Left ventricle myocardium inferior (tissue), 1 donor: Measurements from ENCODE around the gene PARVB. TPM values are rescaled to one million over a fixed set of nuclear protein-coding genes. Genes with fewer than 3 reads are reported as not detected.

Experiments
- DNase-seq: peaks from one replicate; pipeline ENCODE4 v3.0.0-alpha.2; 2020
- H3K27ac ChIP-seq: fragments of 200-600 bp; replicated peaks from 2 replicates; pipeline ENCODE4 v1.8.0; 2021
- H3K27me3 ChIP-seq: fragments of 200-600 bp; 2 replicates; pipeline ENCODE4 v1.8.0; 2021; ENCODE audit warnings: low read depth
- H3K36me3 ChIP-seq: fragments of 200-600 bp; 2 replicates; pipeline ENCODE4 v1.8.0; 2021
- H3K4me1 ChIP-seq: fragments of 200-600 bp; 2 replicates; pipeline ENCODE4 v1.8.0; 2021
- H3K4me3 ChIP-seq: fragments of 200-600 bp; 2 replicates; pipeline ENCODE4 v1.8.0; 2021; ENCODE audit warnings: mild to moderate bottlenecking, moderate library complexity
- H3K9me3 ChIP-seq: fragments of 200-600 bp; replicated peaks from 2 replicates; pipeline ENCODE4 v1.8.0; 2021
- CTCF ChIP-seq: fragments of 200-600 bp; IDR thresholded peaks from 2 replicates; pipeline ENCODE4 v1.8.0; 2021; ENCODE audit warnings: antibody characterized with exemption, mild to moderate bottlenecking, borderline replicate concordance
- intact Hi-C: fragments of 100-400 bp; cut with micrococcal nuclease; formaldehyde crosslinking; loops from one replicate; pipeline ENCODE4 v1.11.0; 2022
- total RNA-seq: library from RNA; stranded (reverse); fragmentation: NEBNext Ultra II Directional; extraction: Animal tissue kit (Norgen Biotek cat#: 25700); gene quantifications from one replicate; pipeline ENCODE4 v1.2.1, GENCODE V29; 2021
- donor health status: DM: no; HTN: yes; CAD: no; lungs with severe emphysema.

Gene PARVB
- total RNA-seq, 1 donor from 2014 or later = 155 TPM

- H3K4me3 ChIP-seq = no peak overlapping the region
- no peak for DNase-seq
- peak overlapping the region; percentile 88 for H3K27ac ChIP-seq
- peaks cover 65% of the 10 kb centered on the region for H3K4me1 ChIP-seq
- peaks cover 36% of the 10 kb centered on the region for H3K36me3 ChIP-seq
- H3K9me3 ChIP-seq = peaks cover 5% of the 10 kb centered on the region
- intact Hi-C loops = no loop called here
- TF ChIP-seq CTCF = no peak
- no peaks in the 10 kb centered on the region for H3K27me3 ChIP-seq
These were observed 118.5 kb downstream of the PARVB start for GRCh38 chr22:44142421-44143104.

- intact Hi-C loops = no loop called here
- Histone ChIP-seq H3K4me1 (peaks cover 65% of the 10 kb centered on the region), H3K36me3 (peaks cover 36% of the 10 kb centered on the region)
These were observed 119.0 kb downstream of the PARVB start for GRCh38 chr22:44143105-44143474.

GRCh38 chr22:44143579-44143978 is 119.5 kb downstream of the PARVB start:
- peak overlapping the region; percentile 88 for H3K27ac ChIP-seq
- no peak for DNase-seq

More at GRCh38 chr22:44143105-44143474, 119.0 kb downstream of the PARVB start:
- Histone ChIP-seq H3K27me3 (no peaks in the 10 kb centered on the region), H3K4me3 (no peak overlapping the region), H3K9me3 (no peaks in the 10 kb centered on the region), H3K27ac (peak overlapping the region; percentile 88)
- DNase-seq = no peak
- TF ChIP-seq CTCF = no peak

GRCh38 chr22:44144046-44144569 is 120.0 kb downstream of the PARVB start:
- Histone ChIP-seq H3K9me3 (no peaks in the 10 kb centered on the region), H3K4me1 (peaks cover 56% of the 10 kb centered on the region), H3K4me3 (no peak overlapping the region), H3K36me3 (peaks cover 35% of the 10 kb centered on the region), H3K27me3 (no peaks in the 10 kb centered on the region), H3K27ac (peak overlapping the region; percentile 88)
- intact Hi-C loops = no loop called here
- no peak for TF ChIP-seq CTCF
- no peak for DNase-seq

More at GRCh38 chr22:44143579-44143978, 119.5 kb downstream of the PARVB start:
- no peak overlapping the region for H3K4me3 ChIP-seq
- no peak for TF ChIP-seq CTCF
- peaks cover 61% of the 10 kb centered on the region for H3K4me1 ChIP-seq
- intact Hi-C loops = no loop called here
- no peaks in the 10 kb centered on the region for H3K27me3 ChIP-seq
- peaks cover 35% of the 10 kb centered on the region for H3K36me3 ChIP-seq
- no peaks in the 10 kb centered on the region for H3K9me3 ChIP-seq

GRCh38 chr22:44145544-44145943 is 121.4 kb downstream of the PARVB start:
- H3K27ac ChIP-seq = peak overlapping the region; percentile 88
- peaks cover 39% of the 10 kb centered on the region for H3K36me3 ChIP-seq

More at GRCh38 chr22:44145544-44145943, 121.4 kb downstream of the PARVB start:
- Histone ChIP-seq H3K27me3 (no peaks in the 10 kb centered on the region), H3K4me1 (peaks cover 41% of the 10 kb centered on the region), H3K4me3 (no peak overlapping the region), H3K9me3 (no peaks in the 10 kb centered on the region)
- peak; percentile 69 for DNase-seq
- intact Hi-C loops = no loop called here
- TF ChIP-seq CTCF = no peak
